Measurements from ENCODE around the gene CYP46A1.

The CYP46A1 gene

DNA sequence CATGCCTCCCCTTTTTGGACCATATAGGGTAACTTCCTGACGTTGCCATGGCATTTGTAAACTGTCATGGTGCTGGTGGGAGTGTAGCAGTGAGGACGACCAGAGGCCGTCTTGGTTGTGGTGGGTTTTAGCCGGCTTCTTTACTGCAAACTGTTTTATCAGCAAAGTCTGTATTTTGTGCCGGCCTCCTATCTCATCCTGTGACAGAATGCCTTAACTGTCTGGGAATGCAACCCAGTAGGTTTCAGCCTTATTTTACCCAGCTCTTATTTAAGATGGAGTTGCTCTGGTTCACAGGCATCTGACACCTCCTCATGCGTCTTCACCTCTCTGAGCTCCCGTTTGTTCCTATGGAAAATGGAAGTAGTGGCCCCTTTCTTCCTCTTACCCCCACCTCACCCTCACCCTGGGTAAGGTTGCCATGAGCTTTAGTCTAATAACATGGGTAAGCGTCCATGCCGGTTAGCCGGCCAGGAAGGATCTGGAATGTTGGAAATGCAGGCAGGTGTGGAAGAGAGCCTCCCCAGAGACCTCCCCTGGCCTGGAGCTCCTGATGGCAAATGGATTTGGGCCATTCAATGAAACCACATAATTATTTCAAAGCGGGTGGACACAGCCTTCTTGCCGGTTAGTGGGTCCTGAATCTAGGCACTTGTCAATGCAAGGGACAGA lies 20.6 kb upstream of the CYP46A1 start:
- TF ChIP-seq, protein P1, sequence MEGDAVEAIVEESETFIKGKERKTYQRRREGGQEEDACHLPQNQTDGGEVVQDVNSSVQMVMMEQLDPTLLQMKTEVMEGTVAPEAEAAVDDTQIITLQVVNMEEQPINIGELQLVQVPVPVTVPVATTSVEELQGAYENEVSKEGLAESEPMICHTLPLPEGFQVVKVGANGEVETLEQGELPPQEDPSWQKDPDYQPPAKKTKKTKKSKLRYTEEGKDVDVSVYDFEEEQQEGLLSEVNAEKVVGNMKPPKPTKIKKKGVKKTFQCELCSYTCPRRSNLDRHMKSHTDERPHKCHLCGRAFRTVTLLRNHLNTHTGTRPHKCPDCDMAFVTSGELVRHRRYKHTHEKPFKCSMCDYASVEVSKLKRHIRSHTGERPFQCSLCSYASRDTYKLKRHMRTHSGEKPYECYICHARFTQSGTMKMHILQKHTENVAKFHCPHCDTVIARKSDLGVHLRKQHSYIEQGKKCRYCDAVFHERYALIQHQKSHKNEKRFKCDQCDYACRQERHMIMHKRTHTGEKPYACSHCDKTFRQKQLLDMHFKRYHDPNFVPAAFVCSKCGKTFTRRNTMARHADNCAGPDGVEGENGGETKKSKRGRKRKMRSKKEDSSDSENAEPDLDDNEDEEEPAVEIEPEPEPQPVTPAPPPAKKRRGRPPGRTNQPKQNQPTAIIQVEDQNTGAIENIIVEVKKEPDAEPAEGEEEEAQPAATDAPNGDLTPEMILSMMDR (conservative IDR thresholded peaks at IDR 0.05; ENCODE audit: control insufficient read depth, insufficient read depth, low read depth, low read length) = no peak
- no peak overlapping the region for H3K4me3 ChIP-seq (ENCODE audit: control insufficient read depth, low read depth, low read length)
- DNase-seq (ENCODE audit: low read depth) = no peak

GRCh38 chr14:99664058-99664936 lies 19.8 kb upstream of the CYP46A1 start:
- no peak for DNase-seq (ENCODE audit: low read depth)
- no peak overlapping the region for H3K4me3 ChIP-seq (ENCODE audit: control insufficient read depth, low read depth, low read length)
- TF ChIP-seq, protein P1 (conservative IDR thresholded peaks at IDR 0.05; ENCODE audit: control insufficient read depth, insufficient read depth, low read depth, low read length) = no peak

DNA sequence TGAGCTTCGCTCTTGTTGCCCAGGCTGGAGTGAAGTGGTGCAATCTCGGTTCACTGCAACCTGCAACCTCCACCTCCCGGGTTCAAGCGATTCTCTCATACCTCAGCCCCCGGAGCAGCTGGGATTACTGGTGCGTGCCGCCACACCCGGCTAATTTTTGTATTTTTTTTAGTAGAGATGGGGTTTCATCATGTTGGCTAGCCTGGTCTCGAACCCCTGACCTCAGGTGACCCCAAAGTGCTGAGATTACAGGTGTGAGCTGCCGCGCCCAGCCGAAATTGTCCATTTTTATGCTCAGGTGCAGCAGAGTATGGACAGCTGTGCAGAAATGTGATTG lies 19.2 kb upstream of the CYP46A1 start:
- TF ChIP-seq, protein P1 (conservative IDR thresholded peaks at IDR 0.05; ENCODE audit: control insufficient read depth, insufficient read depth, low read depth, low read length) = no peak

DNA sequence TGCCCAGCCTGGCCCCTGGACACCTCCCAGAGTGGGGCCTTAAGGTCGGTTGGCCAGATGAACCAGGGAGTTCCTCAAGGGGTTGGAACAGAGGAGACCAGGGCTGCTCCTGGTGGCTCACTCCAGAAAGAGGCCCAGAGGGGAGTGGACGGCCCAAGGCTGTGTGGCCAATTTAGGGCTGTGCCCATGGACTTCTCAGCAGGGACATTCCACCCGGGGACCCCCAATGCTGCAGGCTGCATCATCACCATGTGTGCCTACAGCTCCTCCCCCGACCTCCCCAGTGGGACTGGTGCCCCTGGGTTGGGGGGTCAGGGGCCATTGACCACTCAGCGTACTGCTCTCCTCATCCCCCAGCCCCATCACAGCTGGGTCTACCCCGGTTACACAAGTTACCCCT lies 17.6 kb upstream of the CYP46A1 start:
- TF ChIP-seq, protein P1 (conservative IDR thresholded peaks at IDR 0.05; ENCODE audit: control insufficient read depth, insufficient read depth, low read depth, low read length) = no peak

More for the DNA sequence above, 19.2 kb upstream of the CYP46A1 start:
- no peak for DNase-seq (ENCODE audit: low read depth)
- H3K4me3 ChIP-seq (ENCODE audit: control insufficient read depth, low read depth, low read length) = no peak overlapping the region

GRCh38 chr14:99667045-99667444 lies 17.1 kb upstream of the CYP46A1 start:
- no peak for DNase-seq (ENCODE audit: low read depth)
- TF ChIP-seq, protein P1 (conservative IDR thresholded peaks at IDR 0.05; ENCODE audit: control insufficient read depth, insufficient read depth, low read depth, low read length) = no peak
- H3K4me3 ChIP-seq (ENCODE audit: control insufficient read depth, low read depth, low read length) = no peak overlapping the region

More for the DNA sequence above, 17.6 kb upstream of the CYP46A1 start:
- DNase-seq (ENCODE audit: low read depth) = no peak
- H3K4me3 ChIP-seq (ENCODE audit: control insufficient read depth, low read depth, low read length) = no peak overlapping the region

GRCh38 chr14:99667821-99668220 lies 16.3 kb upstream of the CYP46A1 start:
- TF ChIP-seq, protein P1 (conservative IDR thresholded peaks at IDR 0.05; ENCODE audit: control insufficient read depth, insufficient read depth, low read depth, low read length) = no peak
- no peak for DNase-seq (ENCODE audit: low read depth)
- no peak overlapping the region for H3K4me3 ChIP-seq (ENCODE audit: control insufficient read depth, low read depth, low read length)

Measured in fibroblast of mammary gland (primary cell).